ENCODE measurements around the gene FAM219A.

- no peak for TF ChIP-seq CTCF (IDR thresholded peaks at IDR 0.05)
- no peak for TF ChIP-seq POLR2A (IDR thresholded peaks at IDR 0.05)
Observed at GRCh38 chr9:34502891-34503290, 44.5 kb upstream of the FAM219A start.

Measured in esophagus squamous epithelium (tissue), 4 donors.